VCaP (cell line): ENCODE results near the gene SPEN.

Experiments used
- H3K27ac ChIP-seq: fragments of 450-650 bp; 2 replicates; pipeline ENCODE4 v1.5.1; 2017
- CTCF ChIP-seq: fragments of 450-650 bp; conservative IDR thresholded peaks from 2 replicates; pipeline ENCODE4 v1.5.1; 2017; ENCODE audit warnings: mild to moderate bottlenecking, moderate library complexity

The SPEN gene

GRCh38 chr1:15848929-15849774 is 1.6 kb downstream of the SPEN start:
- peak overlapping the region; percentile 98 for H3K27ac ChIP-seq
- no peak for TF ChIP-seq CTCF

- H3K27ac ChIP-seq, result peak overlapping the region; percentile 98
- no peak for TF ChIP-seq CTCF
These were observed 2.3 kb downstream of the SPEN start for GRCh38 chr1:15849775-15850324.

GRCh38 chr1:15850471-15851001 is 3.0 kb downstream of the SPEN start:
- TF ChIP-seq CTCF, result no peak
- H3K27ac ChIP-seq, result peak overlapping the region; percentile 98

GRCh38 chr1:15851210-15852035 is 3.9 kb downstream of the SPEN start:
- no peak for TF ChIP-seq CTCF
- H3K27ac ChIP-seq, result peak overlapping the region; percentile 98

- H3K27ac ChIP-seq, result peak overlapping the region; percentile 98
- no peak for TF ChIP-seq CTCF
These were observed 4.7 kb downstream of the SPEN start for GRCh38 chr1:15852036-15852827.

- H3K27ac ChIP-seq, result peak overlapping the region; percentile 98
- TF ChIP-seq CTCF, result no peak
These were observed 5.4 kb downstream of the SPEN start for GRCh38 chr1:15852828-15853302.
